SK-MEL-5 (cell line): ENCODE measurements around the gene ADRB1. TPM values are rescaled to one million over a fixed set of nuclear protein-coding genes. Genes with fewer than 3 reads are reported as not detected.

Experiments used
- DNase-seq: peaks from one replicate; pipeline ENCODE4 v3.0.0-alpha.2; 2016; ENCODE audit warnings: low read depth, low spot score
- in situ Hi-C: cut with HindIII; loops from 2 replicates; pipeline ENCODE4 v1.10.0; 2016; ENCODE audit warnings: low sequenced_read_pairs, high pct_unique_total_duplicates, low pct_unique_long_range_greater_than_20kb
- total RNA-seq: library from RNA; depleted of rRNA; stranded (reverse); fragments of >200 nt; shearing (Covaris generic); gene quantifications from 2 replicates; pipeline ENCODE4 v1.2.3, GENCODE V29; 2014

Gene ADRB1
- total RNA-seq, 1 experiment from 2014 or later = 3.3 TPM

- in situ Hi-C loops = no loop called here
- DNase-seq = no peak
Measured at GRCh38 chr10:114044247-114045135, 825 bp downstream of the ADRB1 start.

- no peak for DNase-seq
- in situ Hi-C loops = no loop called here
Measured at GRCh38 chr10:114045136-114046086, 1.7 kb downstream of the ADRB1 start.

- in situ Hi-C loops = no loop called here
Measured at GRCh38 chr10:114046087-114046458, 2.4 kb downstream of the ADRB1 start.

GRCh38 chr10:114048472-114048871 lies 4.8 kb downstream of the ADRB1 start:
- DNase-seq = no peak
- in situ Hi-C loops = no loop called here

More at GRCh38 chr10:114046087-114046458, 2.4 kb downstream of the ADRB1 start:
- no peak for DNase-seq

- in situ Hi-C loops = no loop called here
- no peak for DNase-seq
Measured at GRCh38 chr10:114051714-114052113, 8.0 kb downstream of the ADRB1 start.

- DNase-seq = no peak
- in situ Hi-C loops = no loop called here
Measured at GRCh38 chr10:114052255-114052654, 8.6 kb downstream of the ADRB1 start.

- in situ Hi-C loops = no loop called here
- DNase-seq = no peak
Measured at GRCh38 chr10:114053946-114054345, 10.3 kb downstream of the ADRB1 start.

- no peak for DNase-seq
- in situ Hi-C loops = no loop called here
Measured at GRCh38 chr10:114057855-114058254, 14.2 kb downstream of the ADRB1 start.

- DNase-seq = no peak
- in situ Hi-C loops = no loop called here
Measured at GRCh38 chr10:114058297-114058696, 14.6 kb downstream of the ADRB1 start.

- in situ Hi-C loops = no loop called here
- DNase-seq = no peak
Measured at GRCh38 chr10:114059561-114059960, 15.9 kb downstream of the ADRB1 start.

- in situ Hi-C loops = no loop called here
- DNase-seq = no peak
Measured at GRCh38 chr10:114060456-114060855, 16.8 kb downstream of the ADRB1 start.

- DNase-seq = no peak
- in situ Hi-C loops = no loop called here
Measured at GRCh38 chr10:114061148-114061547, 17.5 kb downstream of the ADRB1 start.

GRCh38 chr10:114061789-114062188 lies 18.1 kb downstream of the ADRB1 start:
- in situ Hi-C loops = no loop called here
- DNase-seq = no peak

- in situ Hi-C loops = no loop called here
Measured at GRCh38 chr10:114064151-114065048, 20.7 kb downstream of the ADRB1 start.

GRCh38 chr10:114065049-114065435 lies 21.4 kb downstream of the ADRB1 start:
- in situ Hi-C loops = no loop called here
- no peak for DNase-seq

More at GRCh38 chr10:114064151-114065048, 20.7 kb downstream of the ADRB1 start:
- no peak for DNase-seq

- no peak for DNase-seq
- in situ Hi-C loops = no loop called here
Measured at GRCh38 chr10:114068054-114068707, 24.5 kb downstream of the ADRB1 start.

- in situ Hi-C loops = no loop called here
Measured at GRCh38 chr10:114070710-114071109, 27.0 kb downstream of the ADRB1 start.

More at GRCh38 chr10:114070710-114071109, 27.0 kb downstream of the ADRB1 start:
- no peak for DNase-seq
